PFSK-1 (cell line): ENCODE data around the gene ITGA11.

Experiments used
- FOXP2 ChIP-seq: optimal IDR thresholded peaks from 2 replicates; pipeline ENCODE3; 2011; ENCODE audit warnings: borderline replicate concordance, control low read depth, inconsistent platforms; ENCODE audit not compliant: insufficient read depth; ENCODE audit errors: extremely low read length, extremely low read depth
- POLR2AphosphoS5 ChIP-seq: IDR thresholded peaks from 2 replicates; pipeline ENCODE4 v1.6.1; 2012; ENCODE audit warnings: low read depth, mild to moderate bottlenecking, control low read depth, low read length, moderate library complexity
- REST ChIP-seq, 2 experiments: IDR thresholded peaks; 2 replicates each; pipeline versions ENCODE4 v1.6.1 to v1.8.0; 2011 to 2012; ENCODE audit warnings: low read depth in 2 of 2, low read length in 2 of 2, control low read depth in 1 of 2, inconsistent platforms in 1 of 2, mild to moderate bottlenecking in 1 of 2, moderate library complexity in 1 of 2; ENCODE audit not compliant: insufficient read depth in 1 of 2
- SIN3A ChIP-seq: IDR thresholded peaks from 2 replicates; pipeline ENCODE4 v1.6.1; 2012; ENCODE audit warnings: mild to moderate bottlenecking, low read length, moderate library complexity, borderline replicate concordance; ENCODE audit not compliant: insufficient read depth
- TAF1 ChIP-seq: IDR thresholded peaks from 2 replicates; pipeline ENCODE4 v1.6.1; 2012; ENCODE audit warnings: low read length, control low read depth, borderline replicate concordance; ENCODE audit not compliant: insufficient read depth

ITGA11 gene

GRCh38 chr15:68442041-68442440, 10.1 kb upstream of the ITGA11 start:
- no peak for TF ChIP-seq FOXP2
- TF ChIP-seq REST (IDR thresholded peaks at IDR 0.05; ENCODE audit: insufficient read depth in 1 of 2, low read depth in 2 of 2, low read length in 2 of 2) = no peak
- no peak for TF ChIP-seq SIN3A
- TF ChIP-seq POLR2AphosphoS5 = no peak
- TF ChIP-seq TAF1 = no peak

DNA sequence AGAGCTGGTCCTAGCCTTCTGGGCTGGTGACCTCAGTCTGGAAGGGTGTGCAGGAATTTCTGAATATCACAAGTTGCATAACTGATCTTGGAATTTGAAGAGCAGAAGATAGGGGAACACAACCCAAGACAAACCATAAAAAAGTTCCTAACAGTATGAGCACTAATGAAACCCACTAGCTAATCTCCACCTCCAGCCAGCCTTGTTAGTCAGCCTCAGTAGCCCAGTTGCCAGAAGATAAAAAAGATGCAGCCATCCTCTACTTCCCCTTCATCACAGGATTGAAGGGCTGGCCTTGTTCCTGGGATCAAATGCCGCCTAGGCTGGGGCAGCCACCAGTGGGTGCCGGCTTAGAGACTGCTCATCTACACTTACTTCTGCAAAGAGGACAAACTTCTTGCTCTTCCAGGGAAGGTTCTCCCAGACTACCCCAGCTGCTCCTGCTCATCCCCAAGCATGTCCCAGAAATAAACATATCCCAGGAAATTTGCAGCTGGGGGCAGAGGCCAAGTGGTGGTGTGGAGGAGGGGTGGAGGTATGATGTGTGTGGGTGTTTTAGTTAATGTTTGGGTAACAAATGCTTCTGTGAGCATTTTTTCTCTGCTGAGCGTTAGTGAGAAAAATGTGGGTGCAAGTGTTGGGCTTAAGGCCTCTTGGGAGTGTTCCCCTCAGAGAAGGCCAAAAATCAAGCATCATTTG, 9.2 kb upstream of the ITGA11 start:
- TF ChIP-seq REST (IDR thresholded peaks at IDR 0.05; ENCODE audit: insufficient read depth in 1 of 2, low read depth in 2 of 2, low read length in 2 of 2) = no peak

DNA sequence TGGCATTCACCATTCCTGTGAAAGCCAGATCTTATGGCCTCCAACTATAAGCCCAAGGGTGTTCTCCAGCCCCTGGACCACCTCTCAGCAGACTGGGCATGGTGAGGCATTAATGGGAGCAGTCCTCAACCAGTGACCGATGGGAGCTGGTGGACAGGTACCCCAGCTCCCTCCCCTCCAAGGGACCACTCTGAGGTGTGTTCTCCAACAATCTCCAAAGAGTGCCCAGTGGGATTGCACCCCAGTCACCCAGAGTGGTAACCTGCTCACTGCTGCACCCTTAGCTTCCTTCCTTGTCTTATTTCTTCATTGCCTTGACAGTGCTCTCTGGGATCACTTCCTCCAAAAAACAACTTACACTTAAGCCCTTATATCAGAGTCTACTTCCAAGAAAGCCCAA, 8.2 kb upstream of the ITGA11 start:
- TF ChIP-seq TAF1 (no peak), FOXP2 (no peak), POLR2AphosphoS5 (no peak), REST (IDR thresholded peaks at IDR 0.05; ENCODE audit: insufficient read depth in 1 of 2, low read depth in 2 of 2, low read length in 2 of 2) (no peak), SIN3A (no peak)

DNA sequence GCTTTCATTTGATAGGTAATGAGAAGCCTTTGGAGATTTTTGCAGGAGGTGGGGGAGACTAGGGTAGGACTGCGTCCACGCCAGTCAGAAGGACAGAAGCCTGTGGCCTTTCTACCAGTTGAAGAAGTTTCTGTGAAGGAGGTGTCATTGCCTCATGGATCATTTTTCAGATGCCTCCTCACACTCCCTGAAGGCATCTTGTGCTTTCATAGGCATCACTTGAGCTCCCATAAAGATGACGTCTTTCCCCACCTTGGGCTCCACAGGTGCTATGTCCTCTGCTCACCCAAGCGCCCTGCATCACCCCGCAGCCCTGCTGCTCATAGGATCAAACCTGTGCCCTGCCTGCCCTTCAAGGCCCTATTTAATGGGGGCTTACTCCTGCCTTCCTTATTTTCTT, 7.5 kb upstream of the ITGA11 start:
- TF ChIP-seq POLR2AphosphoS5 = no peak
- no peak for TF ChIP-seq SIN3A
- no peak for TF ChIP-seq FOXP2
- TF ChIP-seq TAF1 = no peak
- no peak for TF ChIP-seq REST (IDR thresholded peaks at IDR 0.05; ENCODE audit: insufficient read depth in 1 of 2, low read depth in 2 of 2, low read length in 2 of 2)

GRCh38 chr15:68436680-68437079, 4.7 kb upstream of the ITGA11 start:
- TF ChIP-seq SIN3A (no peak), REST (IDR thresholded peaks at IDR 0.05; ENCODE audit: insufficient read depth in 1 of 2, low read depth in 2 of 2, low read length in 2 of 2) (no peak), POLR2AphosphoS5 (no peak), TAF1 (no peak), FOXP2 (no peak)
